Measurements from ENCODE around the gene INSR.
"Not testable (repeated sequence)": the region's sequence is repeated elsewhere in the genome, so short reads cannot be mapped to it uniquely, and the experiment has no call there.

Gene INSR

GRCh38 chr19:7152568-7152967 lies 141.6 kb downstream of the INSR start:
- no peak for TF ChIP-seq POLR2A (IDR thresholded peaks at IDR 0.05; ENCODE audit: low read depth, low read length)
- FAIRE-seq (no peak), DNase-seq (ENCODE audit: insufficient read length, low spot score) (no peak)

- no peak for FAIRE-seq
- DNase-seq (ENCODE audit: insufficient read length, low spot score) = no peak
- TF ChIP-seq POLR2A (IDR thresholded peaks at IDR 0.05; ENCODE audit: low read depth, low read length) = no peak
Observed at GRCh38 chr19:7149956-7150705, 144.1 kb downstream of the INSR start.

- not testable (repeated sequence) for FAIRE-seq; DNase-seq (ENCODE audit: insufficient read length, low spot score)
Observed at GRCh38 chr19:7147119-7147675, 147.0 kb downstream of the INSR start.

- not testable (repeated sequence) for FAIRE-seq; DNase-seq (ENCODE audit: insufficient read length, low spot score)
Observed at GRCh38 chr19:7146086-7146485, 148.1 kb downstream of the INSR start.

- DNase-seq (ENCODE audit: insufficient read length, low spot score) (no peak), FAIRE-seq (no peak)
- TF ChIP-seq POLR2A (IDR thresholded peaks at IDR 0.05; ENCODE audit: low read depth, low read length) = no peak
Observed at GRCh38 chr19:7145494-7145893, 148.7 kb downstream of the INSR start.

GRCh38 chr19:7142771-7143170 lies 151.4 kb downstream of the INSR start:
- FAIRE-seq = no peak
- DNase-seq (ENCODE audit: insufficient read length, low spot score) = no peak
- no peak for TF ChIP-seq POLR2A (IDR thresholded peaks at IDR 0.05; ENCODE audit: low read depth, low read length)

GRCh38 chr19:7140137-7140536 lies 154.1 kb downstream of the INSR start:
- FAIRE-seq (no peak), DNase-seq (ENCODE audit: insufficient read length, low spot score) (no peak)
- no peak for TF ChIP-seq POLR2A (IDR thresholded peaks at IDR 0.05; ENCODE audit: low read depth, low read length)

GRCh38 chr19:7139095-7139494 lies 155.1 kb downstream of the INSR start:
- FAIRE-seq (no peak), DNase-seq (ENCODE audit: insufficient read length, low spot score) (no peak)
- TF ChIP-seq POLR2A (IDR thresholded peaks at IDR 0.05; ENCODE audit: low read depth, low read length) = no peak

- DNase-seq (ENCODE audit: insufficient read length, low spot score) (no peak), FAIRE-seq (no peak)
- TF ChIP-seq POLR2A (IDR thresholded peaks at IDR 0.05; ENCODE audit: low read depth, low read length) = no peak
Observed at GRCh38 chr19:7138402-7138801, 155.8 kb downstream of the INSR start.

- TF ChIP-seq POLR2A (IDR thresholded peaks at IDR 0.05; ENCODE audit: low read depth, low read length) = no peak
- DNase-seq (ENCODE audit: insufficient read length, low spot score) (no peak), FAIRE-seq (no peak)
Observed at GRCh38 chr19:7137120-7137519, 157.1 kb downstream of the INSR start.

- no peak for TF ChIP-seq POLR2A (IDR thresholded peaks at IDR 0.05; ENCODE audit: low read depth, low read length)
- no peak for DNase-seq (ENCODE audit: insufficient read length, low spot score)
- FAIRE-seq = no peak
Observed at GRCh38 chr19:7132054-7132453, 162.2 kb downstream of the INSR start.

- TF ChIP-seq POLR2A (IDR thresholded peaks at IDR 0.05; ENCODE audit: low read depth, low read length) = no peak
- DNase-seq (ENCODE audit: insufficient read length, low spot score) (no peak), FAIRE-seq (no peak)
Observed at GRCh38 chr19:7130043-7130442, 164.2 kb downstream of the INSR start.

GRCh38 chr19:7126132-7126531 lies 168.1 kb downstream of the INSR start:
- TF ChIP-seq POLR2A (IDR thresholded peaks at IDR 0.05; ENCODE audit: low read depth, low read length) = no peak
- FAIRE-seq = no peak
- no peak for DNase-seq (ENCODE audit: insufficient read length, low spot score)

- no peak for DNase-seq (ENCODE audit: insufficient read length, low spot score)
- no peak for FAIRE-seq
- no peak for TF ChIP-seq POLR2A (IDR thresholded peaks at IDR 0.05; ENCODE audit: low read depth, low read length)
Observed at GRCh38 chr19:7125221-7125620, 169.0 kb downstream of the INSR start.

- FAIRE-seq (no peak), DNase-seq (ENCODE audit: insufficient read length, low spot score) (no peak)
- TF ChIP-seq POLR2A (IDR thresholded peaks at IDR 0.05; ENCODE audit: low read depth, low read length) = no peak
Observed at GRCh38 chr19:7124782-7125181, 169.4 kb downstream of the INSR start.

Data from H54 (cell line).